Stimulated activated effector memory CD8-positive, alpha-beta T cell treated with anti-CD3 and anti-CD28 coated beads, Interleukin-12 subunit alpha, Interleukin-12 subunit beta, amount 100 ng/mL, for 72 hours (primary cell): Measurements from ENCODE around the gene KY.
"Not testable (repeated sequence)": the region's sequence is repeated elsewhere in the genome, so short reads cannot be mapped to it uniquely, and the experiment has no call there.

Source experiments
- ATAC-seq: fragments of 150-1000 bp; cut with Tn5 transposase; 2 replicates; pipeline ENCODE4 v1.10.0; 2021
- DNase-seq, 2 donors: peaks; one replicate each; pipeline ENCODE4 v3.0.0; 2021 to 2022; ENCODE audit warnings: low spot score in 2 of 2
- H3K27ac Mint-ChIP-seq: one replicate; pipeline ENCODE4 v1.8.0; 2022; ENCODE audit warnings: mild to moderate bottlenecking, mixed read lengths
- H3K36me3 Mint-ChIP-seq: one replicate; pipeline ENCODE4 v1.8.0; 2022; ENCODE audit warnings: mild to moderate bottlenecking, mixed read lengths
- H3K4me1 Mint-ChIP-seq: one replicate; pipeline ENCODE4 v1.8.0; 2022; ENCODE audit warnings: mixed read lengths
- H3K4me3 Mint-ChIP-seq: one replicate; pipeline ENCODE4 v1.8.0; 2022; ENCODE audit warnings: mild to moderate bottlenecking, mixed read lengths
- H3K9me3 Mint-ChIP-seq: one replicate; pipeline ENCODE4 v1.8.0; 2022; ENCODE audit warnings: mixed read lengths

The KY gene

GRCh38 chr3:134592806-134593205 is 58.0 kb downstream of the KY start:
- Mint-ChIP-seq H3K9me3 (no peaks in the 10 kb centered on the region), H3K36me3 (no peaks in the 10 kb centered on the region)

DNA sequence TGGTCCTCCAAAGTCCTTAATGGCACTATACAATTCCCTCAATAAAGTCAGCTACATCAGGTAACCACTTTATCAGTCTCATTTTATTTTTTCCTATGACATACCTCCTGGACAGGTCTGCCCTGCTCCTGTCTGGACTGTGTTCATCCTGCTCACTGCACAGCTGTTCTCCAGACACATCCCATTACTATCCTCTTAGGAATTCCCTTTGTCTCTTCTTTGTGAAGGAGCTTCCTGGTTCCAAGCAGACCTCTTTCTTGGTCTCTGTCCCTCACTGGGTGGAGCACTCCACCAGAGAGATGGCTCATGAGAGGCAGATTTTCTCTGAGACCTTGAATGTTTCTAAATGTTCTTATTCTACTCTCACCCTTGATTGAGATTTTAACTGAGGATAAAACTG is 60.1 kb downstream of the KY start:
- Mint-ChIP-seq H3K27ac (no peak overlapping the region), H3K9me3 (no peaks in the 10 kb centered on the region), H3K4me3 (no peak overlapping the region), H3K36me3 (no peaks in the 10 kb centered on the region), H3K4me1 (no peaks in the 10 kb centered on the region)
- ATAC-seq (no peak), DNase-seq (no peak)

More at GRCh38 chr3:134592806-134593205, 58.0 kb downstream of the KY start:
- H3K4me3 Mint-ChIP-seq: no peak overlapping the region
- no peaks in the 10 kb centered on the region for H3K4me1 Mint-ChIP-seq
- DNase-seq (no peak), ATAC-seq (no peak)
- H3K27ac Mint-ChIP-seq: no peak overlapping the region

DNA sequence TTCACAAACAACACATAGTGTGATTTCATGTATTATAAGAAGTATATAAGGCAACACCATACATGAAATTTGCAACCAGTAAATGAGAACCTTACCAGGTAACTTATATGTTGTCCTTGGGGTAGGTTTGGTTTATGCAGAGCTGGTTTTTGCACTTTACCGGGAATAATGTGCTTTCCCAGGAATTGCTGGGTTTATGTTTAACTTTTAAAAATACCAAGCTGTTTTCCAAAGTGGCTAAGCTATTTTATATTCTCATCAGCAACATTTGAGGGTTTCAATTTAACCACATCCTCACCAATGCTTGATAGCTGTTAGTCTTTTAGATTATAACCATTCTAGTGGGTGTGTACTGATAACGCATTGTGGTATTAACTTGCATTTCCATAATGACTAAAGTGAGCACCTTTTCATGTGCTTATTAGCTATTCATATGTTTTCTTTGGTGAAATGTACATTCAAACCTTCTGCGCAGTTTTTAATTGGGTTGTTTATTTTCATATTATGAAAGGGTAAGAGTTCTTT is 71.6 kb downstream of the KY start:
- no peaks in the 10 kb centered on the region for H3K36me3 Mint-ChIP-seq
- no peaks in the 10 kb centered on the region for H3K4me1 Mint-ChIP-seq
- DNase-seq (no peak), ATAC-seq (no peak)
- H3K27ac Mint-ChIP-seq: no peak overlapping the region
- H3K9me3 Mint-ChIP-seq: no peaks in the 10 kb centered on the region
- no peak overlapping the region for H3K4me3 Mint-ChIP-seq

DNA sequence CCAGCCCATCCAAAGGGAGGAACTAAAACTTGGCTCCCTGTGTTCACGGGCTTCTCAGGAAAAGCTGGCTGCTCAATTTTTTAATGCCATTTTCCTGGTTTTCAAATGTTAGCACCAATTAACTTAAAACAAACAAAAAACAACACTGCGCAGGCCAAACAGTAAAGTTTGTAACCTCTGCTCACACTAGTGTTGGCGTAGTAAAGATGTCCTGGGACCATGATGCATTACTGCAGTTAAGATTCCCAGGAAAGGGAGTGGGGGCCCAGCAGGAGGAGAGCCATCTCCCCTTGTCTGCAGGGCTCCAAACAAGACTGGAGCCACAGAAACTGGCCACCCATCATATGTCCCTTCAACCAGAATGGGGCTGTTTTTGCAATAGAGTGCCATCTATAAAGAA is 74.0 kb downstream of the KY start:
- no peak overlapping the region for H3K27ac Mint-ChIP-seq
- no peaks in the 10 kb centered on the region for H3K9me3 Mint-ChIP-seq
- no peak overlapping the region for H3K4me3 Mint-ChIP-seq
- no peak for DNase-seq
- H3K4me1 Mint-ChIP-seq: no peaks in the 10 kb centered on the region
- ATAC-seq: no peak
- no peaks in the 10 kb centered on the region for H3K36me3 Mint-ChIP-seq

- Mint-ChIP-seq H3K4me3 (no peak overlapping the region), H3K36me3 (no peaks in the 10 kb centered on the region), H3K9me3 (no peaks in the 10 kb centered on the region), H3K4me1 (no peaks in the 10 kb centered on the region), H3K27ac (no peak overlapping the region)
- ATAC-seq: no peak
- DNase-seq: no peak
Measured at GRCh38 chr3:134576426-134576825, 74.4 kb downstream of the KY start.

DNA sequence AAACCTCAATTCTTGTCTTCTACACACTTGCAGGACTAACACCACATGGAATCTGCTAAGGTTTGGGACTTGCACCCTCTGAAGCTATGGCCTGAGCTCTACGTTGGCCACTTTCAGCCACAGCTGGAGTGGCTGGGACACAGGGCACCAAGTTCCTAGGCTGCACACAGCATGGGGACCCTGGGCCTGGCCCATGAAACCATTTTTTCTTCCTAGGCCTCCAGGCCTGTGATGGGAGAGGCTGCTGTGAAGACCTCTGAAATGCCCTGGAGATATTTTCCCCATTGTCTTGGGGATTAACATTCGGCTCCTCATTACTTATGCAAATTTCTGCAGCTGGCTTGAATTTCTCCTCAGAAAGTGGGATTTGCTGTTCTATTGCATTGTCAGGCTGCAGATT is 80.9 kb downstream of the KY start:
- H3K36me3 Mint-ChIP-seq, H3K4me1 Mint-ChIP-seq, ATAC-seq, H3K27ac Mint-ChIP-seq, H3K4me3 Mint-ChIP-seq, DNase-seq: not testable (repeated sequence)
- peaks cover 10% of the 10 kb centered on the region for H3K9me3 Mint-ChIP-seq

DNA sequence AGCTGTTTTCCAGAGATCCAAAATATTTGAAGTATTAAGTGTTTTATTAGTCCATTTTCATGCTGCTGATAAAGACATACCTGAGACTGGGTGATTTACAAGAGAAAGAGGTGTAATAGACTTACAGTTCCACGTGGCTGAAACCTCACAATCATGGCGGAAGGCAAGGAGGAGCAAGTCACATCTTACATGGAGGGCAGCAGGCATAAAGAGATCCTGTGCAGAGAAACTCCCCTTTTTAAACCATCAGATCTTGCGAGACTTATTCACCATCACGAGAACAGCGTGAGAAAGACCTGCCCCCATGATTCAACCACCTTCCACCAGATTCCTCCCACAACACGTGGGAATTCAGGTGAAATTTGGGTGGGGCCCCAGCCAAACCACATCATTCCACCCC is 82.0 kb downstream of the KY start:
- DNase-seq: no peak
- ATAC-seq: no peak
- Mint-ChIP-seq H3K27ac (no peak overlapping the region), H3K4me1 (no peaks in the 10 kb centered on the region), H3K36me3 (no peaks in the 10 kb centered on the region), H3K9me3 (peaks cover 10% of the 10 kb centered on the region), H3K4me3 (no peak overlapping the region)

GRCh38 chr3:134567605-134568004 is 83.2 kb downstream of the KY start:
- DNase-seq (no peak), ATAC-seq (no peak)
- no peak overlapping the region for H3K27ac Mint-ChIP-seq
- H3K4me1 Mint-ChIP-seq: no peaks in the 10 kb centered on the region
- H3K4me3 Mint-ChIP-seq: no peak overlapping the region
- peaks cover 10% of the 10 kb centered on the region for H3K9me3 Mint-ChIP-seq
- no peaks in the 10 kb centered on the region for H3K36me3 Mint-ChIP-seq

DNA sequence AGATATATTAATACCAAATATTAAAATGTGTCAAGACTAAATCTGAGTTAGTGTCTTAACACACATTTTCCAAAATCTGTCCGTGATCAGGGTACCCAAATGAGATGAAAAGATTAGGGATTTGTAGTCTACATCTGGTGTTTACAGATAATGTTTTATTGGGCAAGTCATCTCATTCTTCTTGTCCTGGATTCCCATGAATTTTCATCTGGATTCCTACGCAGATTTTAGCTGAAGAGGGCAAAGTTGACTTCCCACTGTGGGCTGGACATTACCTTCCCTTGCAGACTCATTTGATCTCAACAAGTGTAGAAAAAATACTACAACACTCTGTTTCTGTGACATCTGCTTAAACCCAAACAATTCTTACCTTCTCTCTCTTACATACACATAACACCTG is 85.8 kb downstream of the KY start:
- DNase-seq (no peak), ATAC-seq (no peak)
- H3K27ac Mint-ChIP-seq: no peak overlapping the region
- H3K9me3 Mint-ChIP-seq: peaks cover 5% of the 10 kb centered on the region
- H3K4me1 Mint-ChIP-seq: no peaks in the 10 kb centered on the region
- H3K36me3 Mint-ChIP-seq: peaks cover 12% of the 10 kb centered on the region
- H3K4me3 Mint-ChIP-seq: no peak overlapping the region

DNA sequence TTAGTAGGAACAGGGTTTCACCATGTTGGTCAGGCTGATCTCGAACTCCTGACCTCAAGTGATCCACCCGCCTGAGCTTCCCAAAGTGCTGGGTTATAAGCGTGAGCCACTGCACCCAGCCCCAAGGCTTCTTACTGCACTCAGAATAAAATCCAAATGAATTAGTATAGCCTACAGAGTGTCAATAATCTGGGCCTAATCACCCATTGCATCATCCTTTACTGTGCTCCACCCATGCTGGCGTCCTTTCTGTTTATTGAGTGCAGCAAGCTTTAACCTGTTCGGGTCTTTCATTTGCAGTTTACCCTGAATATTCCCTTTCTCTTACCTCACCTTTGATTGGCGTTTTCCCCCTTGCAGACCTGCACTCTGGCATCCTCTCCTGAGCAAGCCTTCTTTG is 87.2 kb downstream of the KY start:
- H3K4me3 Mint-ChIP-seq: no peak overlapping the region

DNA sequence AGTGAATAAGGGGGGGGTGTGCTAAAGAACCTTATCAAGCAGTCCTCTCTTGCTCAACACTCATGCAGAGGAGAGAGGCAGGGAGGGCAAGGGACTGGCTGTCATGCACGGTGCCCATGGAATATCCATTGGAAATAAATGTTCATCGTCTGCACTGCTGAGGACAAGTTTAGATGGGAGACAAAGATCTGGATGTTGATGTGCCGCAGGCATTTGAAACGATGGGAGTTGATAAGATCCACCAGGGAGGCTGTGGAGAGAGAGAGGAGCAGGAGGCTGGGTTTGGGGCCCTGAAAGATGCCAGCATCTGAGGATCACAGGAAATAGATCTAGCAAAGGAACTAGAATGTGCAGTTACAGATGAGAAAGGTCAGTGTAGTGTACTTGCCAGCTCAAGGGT is 88.8 kb downstream of the KY start:
- Mint-ChIP-seq H3K36me3 (peaks cover 31% of the 10 kb centered on the region), H3K27ac (peak overlapping the region; percentile 13), H3K4me1 (no peaks in the 10 kb centered on the region), H3K9me3 (no peaks in the 10 kb centered on the region), H3K4me3 (no peak overlapping the region)
- no peak for DNase-seq
- ATAC-seq: no peak

More for the DNA sequence above, 87.2 kb downstream of the KY start:
- Mint-ChIP-seq H3K9me3 (peaks cover under 1% of the 10 kb centered on the region), H3K36me3 (peaks cover 22% of the 10 kb centered on the region), H3K4me1 (no peaks in the 10 kb centered on the region), H3K27ac (no peak overlapping the region)
- DNase-seq (no peak), ATAC-seq (no peak)

GRCh38 chr3:134559591-134559990 is 91.2 kb downstream of the KY start:
- no peaks in the 10 kb centered on the region for H3K9me3 Mint-ChIP-seq
- no peaks in the 10 kb centered on the region for H3K4me1 Mint-ChIP-seq
- DNase-seq: no peak
- H3K4me3 Mint-ChIP-seq: no peak overlapping the region
- H3K36me3 Mint-ChIP-seq: peaks cover 31% of the 10 kb centered on the region
- H3K27ac Mint-ChIP-seq: no peak overlapping the region
- ATAC-seq: no peak
